Measurements from ENCODE around the gene CERCAM. TPM values are rescaled to one million over a fixed set of nuclear protein-coding genes. Genes with fewer than 3 reads are reported as not detected.

The CERCAM gene
- polyA plus RNA-seq, 1 donor from 2014 or later, result 1.1 TPM

GRCh38 chr9:128424268-128424780, 3.7 kb downstream of the CERCAM start:
- no peaks in the 10 kb centered on the region for H3K36me3 ChIP-seq (ENCODE audit: insufficient read depth, low read length)

GRCh38 chr9:128428644-128429512, 8.2 kb downstream of the CERCAM start:
- Histone ChIP-seq H3K9ac (ENCODE audit: low read length) (no peak overlapping the region), H3K9me2 (ENCODE audit: insufficient read depth, low read length) (no peaks in the 10 kb centered on the region), H2AFZ (ENCODE audit: low read depth, low read length) (no peak overlapping the region), H4K20me1 (ENCODE audit: insufficient read depth) (no peaks in the 10 kb centered on the region), H3K79me2 (replicated peaks; ENCODE audit: insufficient read depth, low read length) (no peaks in the 10 kb centered on the region), H3K9me3 (ENCODE audit: low read length) (no peaks in the 10 kb centered on the region), H3K4me2 (ENCODE audit: low read length) (no peak overlapping the region), H3K36me3 (ENCODE audit: insufficient read depth, low read length) (no peaks in the 10 kb centered on the region), H3K4me3 (ENCODE audit: low read length) (no peak overlapping the region), H3K27ac (ENCODE audit: low read length) (no peak overlapping the region), H3K27me3 (ENCODE audit: insufficient read depth, low read depth, low read length) (no peaks in the 10 kb centered on the region), H3F3A (ENCODE audit: insufficient read depth, low read length, poor library complexity, severe bottlenecking) (no peaks in the 10 kb centered on the region)
- TF ChIP-seq SMC3 (conservative IDR thresholded peaks at IDR 0.05; ENCODE audit: poor library complexity) (no peak), TAF1 (IDR thresholded peaks at IDR 0.05; ENCODE audit: low read depth) (no peak), REST (IDR thresholded peaks at IDR 0.05; ENCODE audit: borderline replicate concordance) (no peak), EZH2 (IDR thresholded peaks at IDR 0.05; ENCODE audit: borderline replicate concordance, insufficient read depth, low read length, poor library complexity, severe bottlenecking) (no peak), RAD21 (conservative IDR thresholded peaks at IDR 0.05) (no peak), MXI1 (conservative IDR thresholded peaks at IDR 0.05; ENCODE audit: poor library complexity, severe bottlenecking) (no peak), POLR2AphosphoS5 (IDR thresholded peaks at IDR 0.05) (no peak), EP300 (conservative IDR thresholded peaks at IDR 0.05; ENCODE audit: poor library complexity, severe bottlenecking) (no peak), CTCF (IDR thresholded peaks at IDR 0.05; ENCODE audit: poor library complexity, severe bottlenecking) (no peak)

More at GRCh38 chr9:128424268-128424780, 3.7 kb downstream of the CERCAM start:
- Histone ChIP-seq H2AFZ (ENCODE audit: low read depth, low read length) (no peak overlapping the region), H3F3A (ENCODE audit: insufficient read depth, low read length, poor library complexity, severe bottlenecking) (no peaks in the 10 kb centered on the region), H3K79me2 (replicated peaks; ENCODE audit: insufficient read depth, low read length) (no peaks in the 10 kb centered on the region), H3K9me3 (ENCODE audit: low read length) (no peaks in the 10 kb centered on the region), H3K9me2 (ENCODE audit: insufficient read depth, low read length) (no peaks in the 10 kb centered on the region), H4K20me1 (ENCODE audit: insufficient read depth) (no peaks in the 10 kb centered on the region), H3K4me2 (ENCODE audit: low read length) (no peak overlapping the region), H3K27me3 (ENCODE audit: insufficient read depth, low read depth, low read length) (peaks cover 24% of the 10 kb centered on the region), H3K4me3 (ENCODE audit: low read length) (no peak overlapping the region), H3K27ac (ENCODE audit: low read length) (no peak overlapping the region), H3K9ac (ENCODE audit: low read length) (no peak overlapping the region)
- no peak for TF ChIP-seq CTCF (IDR thresholded peaks at IDR 0.05; ENCODE audit: poor library complexity, severe bottlenecking)
- no peak for TF ChIP-seq RAD21 (conservative IDR thresholded peaks at IDR 0.05)
- no peak for TF ChIP-seq POLR2AphosphoS5 (IDR thresholded peaks at IDR 0.05)
- TF ChIP-seq TAF1 (IDR thresholded peaks at IDR 0.05; ENCODE audit: low read depth), result no peak
- TF ChIP-seq MXI1 (conservative IDR thresholded peaks at IDR 0.05; ENCODE audit: poor library complexity, severe bottlenecking), result no peak
- TF ChIP-seq SMC3 (conservative IDR thresholded peaks at IDR 0.05; ENCODE audit: poor library complexity), result no peak
